ENCODE results near the gene COL4A2. TPM values are rescaled to one million over a fixed set of nuclear protein-coding genes. Genes with fewer than 3 reads are reported as not detected.

The COL4A2 gene
- total and polyA plus RNA-seq, 4 donors = 8.0 to 45.2 (median 40.3) TPM

- TF ChIP-seq REST (IDR thresholded peaks at IDR 0.05) = no peak
- TF ChIP-seq, protein P1, sequence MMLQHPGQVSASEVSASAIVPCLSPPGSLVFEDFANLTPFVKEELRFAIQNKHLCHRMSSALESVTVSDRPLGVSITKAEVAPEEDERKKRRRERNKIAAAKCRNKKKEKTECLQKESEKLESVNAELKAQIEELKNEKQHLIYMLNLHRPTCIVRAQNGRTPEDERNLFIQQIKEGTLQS (IDR thresholded peaks at IDR 0.05) = no peak
Observed at GRCh38 chr13:110505594-110505993, 198.5 kb downstream of the COL4A2 start (continued).

DNA sequence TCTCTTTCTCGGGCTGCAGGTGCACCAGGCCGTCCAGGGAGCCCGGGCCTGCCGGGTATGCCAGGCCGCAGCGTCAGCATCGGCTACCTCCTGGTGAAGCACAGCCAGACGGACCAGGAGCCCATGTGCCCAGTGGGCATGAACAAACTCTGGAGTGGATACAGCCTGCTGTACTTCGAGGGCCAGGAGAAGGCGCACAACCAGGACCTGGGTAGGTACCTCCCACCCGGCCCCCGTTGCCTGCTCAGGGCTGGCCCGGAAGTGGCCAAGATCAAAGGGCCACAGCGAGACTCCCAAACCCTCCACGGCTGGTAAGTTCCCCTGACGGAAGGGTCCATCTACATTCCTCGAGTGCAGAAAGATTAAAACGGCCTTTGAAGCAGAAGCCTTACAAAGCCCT, 199.3 kb downstream of the COL4A2 start:
- Histone ChIP-seq H3K4me3 (ENCODE audit: low read depth in 1 of 3, low read length in 3 of 3) (no peak overlapping the region), H3K4me1 (ENCODE audit: control insufficient read depth in 4 of 4, insufficient read depth in 4 of 4, low read length in 3 of 4) (peaks cover 15 to 25% (median 19%) of the 10 kb centered on the region in 4 donors), H3K27me3 (ENCODE audit: control insufficient read depth in 4 of 4, insufficient read depth in 4 of 4, low read length in 3 of 4) (no peaks in the 10 kb centered on the region), H3K9me3 (ENCODE audit: control insufficient read depth in 4 of 4, low read length in 3 of 4) (no peaks in the 10 kb centered on the region), H3K27ac (ENCODE audit: low read depth in 1 of 2, low read length in 2 of 2) (peak overlapping the region in 1 of 2 donors; percentile 81), H3K9ac (ENCODE audit: low read depth in 1 of 2, low read length in 2 of 2) (no peak overlapping the region), H3K36me3 (ENCODE audit: control insufficient read depth in 4 of 4, insufficient read depth in 3 of 4, low read depth in 1 of 4, low read length in 3 of 4) (no peaks in the 10 kb centered on the region)
- 81% methylated on average over 18 of the region's 18 CpGs for WGBS
- TF ChIP-seq, protein P2, sequence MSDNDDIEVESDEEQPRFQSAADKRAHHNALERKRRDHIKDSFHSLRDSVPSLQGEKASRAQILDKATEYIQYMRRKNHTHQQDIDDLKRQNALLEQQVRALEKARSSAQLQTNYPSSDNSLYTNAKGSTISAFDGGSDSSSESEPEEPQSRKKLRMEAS (IDR thresholded peaks at IDR 0.05) = no peak
- TF ChIP-seq JUND (IDR thresholded peaks at IDR 0.05) (no peak), RXRA (IDR thresholded peaks at IDR 0.05) (no peak), REST (IDR thresholded peaks at IDR 0.05) (no peak), FOXA2 (IDR thresholded peaks at IDR 0.05) (no peak), YY1 (IDR thresholded peaks at IDR 0.05) (no peak)
- DNase-seq (ENCODE audit: low spot score) = no peak

DNA sequence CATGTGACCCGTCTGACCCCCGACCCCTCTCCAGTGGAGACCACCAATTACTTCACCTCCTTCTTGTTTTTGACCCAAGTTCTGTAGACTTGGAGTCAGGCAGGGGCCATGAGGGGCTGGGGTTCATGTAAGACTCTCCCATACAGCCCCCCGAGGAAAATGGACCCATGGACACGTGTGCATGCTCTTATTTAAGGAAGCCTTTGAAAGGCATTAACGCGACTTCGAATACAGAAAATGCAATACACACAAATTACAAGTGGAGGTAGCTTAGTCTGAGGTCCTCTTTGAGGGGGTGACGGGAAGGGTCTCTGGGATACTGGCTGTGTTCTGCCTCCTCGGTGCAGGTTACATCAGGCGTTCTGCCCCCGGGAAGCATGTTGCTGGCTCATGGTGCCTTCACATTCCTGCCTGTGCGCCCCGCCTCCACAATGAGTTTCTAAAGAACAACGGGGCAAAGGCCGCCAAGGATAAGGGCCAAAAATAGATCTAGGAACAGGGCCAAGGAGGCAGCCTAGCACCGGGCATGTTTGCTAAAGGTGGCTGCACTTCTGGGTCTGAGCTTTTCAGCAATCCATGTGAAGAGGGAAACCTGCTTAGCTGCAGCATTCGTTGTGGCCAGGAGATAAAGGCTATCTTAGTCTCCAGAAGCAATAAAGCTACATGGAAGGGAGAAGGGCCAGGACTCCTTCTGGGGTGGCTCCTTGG, 199.9 kb downstream of the COL4A2 start:
- 25% methylated on average over 17 of the region's 17 CpGs for WGBS
- peak; percentile 53 for DNase-seq (ENCODE audit: low spot score)
- Histone ChIP-seq H3K27me3 (ENCODE audit: control insufficient read depth in 4 of 4, insufficient read depth in 4 of 4, low read length in 3 of 4) (no peaks in the 10 kb centered on the region), H3K4me1 (ENCODE audit: control insufficient read depth in 4 of 4, insufficient read depth in 4 of 4, low read length in 3 of 4) (peaks cover 15 to 25% (median 19%) of the 10 kb centered on the region in 4 donors), H3K36me3 (ENCODE audit: control insufficient read depth in 4 of 4, insufficient read depth in 3 of 4, low read depth in 1 of 4, low read length in 3 of 4) (no peaks in the 10 kb centered on the region), H3K9me3 (ENCODE audit: control insufficient read depth in 4 of 4, low read length in 3 of 4) (no peaks in the 10 kb centered on the region), H3K27ac (ENCODE audit: low read depth in 1 of 2, low read length in 2 of 2) (peak overlapping the region; percentile 74 to 81), H3K9ac (ENCODE audit: low read depth in 1 of 2, low read length in 2 of 2) (peak overlapping the region in 1 of 2 donors; percentile 52), H3K4me3 (ENCODE audit: low read depth in 1 of 3, low read length in 3 of 3) (peak overlapping the region in 1 of 3 donors; percentile 1)
- TF ChIP-seq EGR1 (IDR thresholded peaks at IDR 0.05; ENCODE audit: low read depth in 2 of 2) (peak in 1 of 2 donors; percentile 72), CTCF (IDR thresholded peaks at IDR 0.05; ENCODE audit: low read depth, low read length, missing input control) (no peak), GABPA (IDR thresholded peaks at IDR 0.05 in 1 of 2, conservative IDR thresholded peaks at IDR 0.05 in 1 of 2) (peak in 1 of 2 donors; percentile 34), ZBTB33 (IDR thresholded peaks at IDR 0.05) (no peak), RAD21 (IDR thresholded peaks at IDR 0.05) (peak; percentile 41 to 57), FOXA1 (IDR thresholded peaks at IDR 0.05) (peak; percentile 57), RXRA (IDR thresholded peaks at IDR 0.05) (peak; percentile 83 to 92), HNF4G (IDR thresholded peaks at IDR 0.05) (peak; percentile 92), HNF4A (conservative IDR thresholded peaks at IDR 0.05) (peak; percentile 94 to 96)
- TF ChIP-seq, protein P2 (IDR thresholded peaks at IDR 0.05) = no peak

All from liver (tissue), 9 donors.